HepG2 (cell line): Measurements from ENCODE around the gene SNX27. TPM values are rescaled to one million over a fixed set of nuclear protein-coding genes. Genes with fewer than 3 reads are reported as not detected.

Experiments used
- CREBL2 ChIP-seq: sonication (generic); formaldehyde crosslinking; IDR thresholded peaks from 2 replicates; pipeline ENCODE4 v1.8.1; 2023; ENCODE audit warnings: missing genetic modification reagents, mild to moderate bottlenecking, borderline replicate concordance
- CREM ChIP-seq, 2 experiments: sonication (generic) in 1 of 2; formaldehyde crosslinking in 1 of 2; IDR thresholded peaks; 2 replicates each; pipeline versions ENCODE4 v1.4.0 to v1.6.1; 2016 to 2020; ENCODE audit warnings: antibody characterized with exemption in 1 of 2, mild to moderate bottlenecking in 1 of 2, missing genetic modification reagents in 1 of 2
- THAP9 ChIP-seq: sonication (generic); formaldehyde crosslinking; IDR thresholded peaks from 2 replicates; pipeline ENCODE4; 2020; ENCODE audit warnings: missing genetic modification reagents, mild to moderate bottlenecking, borderline replicate concordance
- ZFX ChIP-seq: sonication (generic); formaldehyde crosslinking; IDR thresholded peaks from 2 replicates; pipeline ENCODE4 v1.4.0; 2020; ENCODE audit warnings: mild to moderate bottlenecking, low read depth, missing genetic modification reagents, moderate library complexity
- polyA plus RNA-seq, 8 experiments: library from polyadenylated mRNA; depleted of rRNA in 3 of 8; stranded (reverse) in 7 of 8; unstranded in 1 of 8; fragments of >200 nt; fragmentation: Illumina TruSeq in 4 of 8; extraction: Trizol in 4 of 8; gene quantifications; 2 replicates each; pipeline versions ENCODE4 v1.2.1 to v1.2.3, GENCODE V29; 2011 to 2016; ENCODE audit warnings: low read depth in 4 of 8, missing spikeins in 1 of 8, mixed read lengths in 1 of 8; ENCODE audit not compliant: insufficient read depth in 1 of 8
- small RNA-seq, 3 experiments: library from RNA; depleted of rRNA; stranded (forward); fragments of <200 nt; gene quantifications; one replicate each; pipeline ENCODE3, GENCODE V24; 2012; ENCODE audit warnings: low read depth in 2 of 3, low replicate concordance in 1 of 3; ENCODE audit not compliant: insufficient read length in 3 of 3, insufficient read depth in 2 of 3
- total RNA-seq, 5 experiments: library from RNA; depleted of rRNA; stranded (reverse); fragments of >200 nt; fragmentation: Illumina TruSeq; extraction: Trizol; gene quantifications; 2 replicates each; pipeline ENCODE4 v1.2.3, GENCODE V29; 2016; ENCODE audit warnings: low read depth in 1 of 5

The SNX27 gene
- total and polyA plus RNA-seq, 2 of the 13 experiments (the other 11 are each of a cell fraction or from before 2014, with no cell fraction given) = 14.4 to 17.8 TPM

DNA sequence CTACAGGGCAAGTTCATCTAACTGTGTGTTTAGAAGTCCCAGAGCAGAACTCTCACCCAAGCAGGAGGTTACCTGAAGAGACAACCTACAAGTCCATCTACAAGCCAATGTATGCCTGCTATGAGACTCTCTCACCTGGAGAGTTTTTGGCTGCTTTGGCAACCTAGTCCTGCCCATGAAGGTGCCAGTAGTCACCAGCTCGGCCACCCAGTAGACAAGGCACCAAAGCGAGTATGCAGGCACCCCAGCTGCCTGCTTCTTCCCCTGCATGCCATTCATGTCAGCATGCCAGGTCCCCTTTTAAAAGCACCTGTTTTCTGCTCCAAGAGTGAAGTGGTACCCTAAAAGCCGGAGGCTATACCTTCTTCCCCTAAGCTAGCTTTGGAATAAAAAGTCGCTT lies 129.7 kb downstream of the SNX27 start (continued):
- TF ChIP-seq THAP9 (CRISPR knock-in tag) (no peak), ZFX (no peak), CREBL2 (CRISPR knock-in tag) (no peak), CREM (IDR thresholded peaks at IDR 0.05) (no peak), CREM (CRISPR knock-in tag; IDR thresholded peaks at IDR 0.05) (no peak)
- TF ChIP-seq, all 625 proteins: peak for 0

Small RNA genes within 50 kb of the gene (small RNA-seq; reads per million reads assigned to genes)
- gene RNU6-1062P (0 reads per million in 3 experiments), gene RNU6-662P (0 reads per million in 3 experiments)

Other genes starting within 250 kb of the SNX27 start
- gene SELENBP1, start 239.3 kb upstream of the SNX27 start, total RNA-seq (2016; rRNA removed; fragmentation: Illumina TruSeq; extraction: Trizol) = 29.0 and 30.2 TPM in 2 replicates
- 27.8 and 29.3 TPM in 2 replicates for gene SELENBP1, start 239.3 kb upstream of the SNX27 start, polyA plus RNA-seq (2011; rRNA removed)
- 336 and 414 TPM in 2 replicates for gene PSMB4, start 212.5 kb upstream of the SNX27 start, total RNA-seq (2016; rRNA removed; fragmentation: Illumina TruSeq; extraction: Trizol)
- gene PSMB4, start 212.5 kb upstream of the SNX27 start, polyA plus RNA-seq (2011; rRNA removed) = 364 and 383 TPM in 2 replicates
- gene POGZ, start 152.6 kb upstream of the SNX27 start, total RNA-seq (2016; rRNA removed; fragmentation: Illumina TruSeq; extraction: Trizol) = 15.3 and 17.1 TPM in 2 replicates
- 45.6 and 46.9 TPM in 2 replicates for gene POGZ, start 152.6 kb upstream of the SNX27 start, polyA plus RNA-seq (2011; rRNA removed)
- 0.24 and 0.75 TPM in 2 replicates for gene CGN, start 100.7 kb upstream of the SNX27 start, total RNA-seq (2016; rRNA removed; fragmentation: Illumina TruSeq; extraction: Trizol)
- 0.81 and 1.1 TPM in 2 replicates for gene CGN, start 100.7 kb upstream of the SNX27 start, polyA plus RNA-seq (2011; rRNA removed)
- 7.3 and 7.7 TPM in 2 replicates for gene TUFT1, start 71.7 kb upstream of the SNX27 start, total RNA-seq (2016; rRNA removed; fragmentation: Illumina TruSeq; extraction: Trizol)
- 6.4 and 6.7 TPM in 2 replicates for gene TUFT1, start 71.7 kb upstream of the SNX27 start, polyA plus RNA-seq (2011; rRNA removed)
- gene CELF3, start 104.8 kb downstream of the SNX27 start, total RNA-seq (2016; rRNA removed; fragmentation: Illumina TruSeq; extraction: Trizol) = not detected in 2 replicates
- gene CELF3, start 104.8 kb downstream of the SNX27 start, polyA plus RNA-seq (2011; rRNA removed) = not detected in 2 replicates
- gene RIIAD1, start 109.5 kb downstream of the SNX27 start, total RNA-seq (2016; rRNA removed; fragmentation: Illumina TruSeq; extraction: Trizol) = not detected in 2 replicates
- gene RIIAD1, start 109.5 kb downstream of the SNX27 start, polyA plus RNA-seq (2011; rRNA removed) = not detected in 2 replicates
- 107 and 119 TPM in 2 replicates for gene MRPL9, start 151.4 kb downstream of the SNX27 start, total RNA-seq (2016; rRNA removed; fragmentation: Illumina TruSeq; extraction: Trizol)
- 64.3 and 72.1 TPM in 2 replicates for gene MRPL9, start 151.4 kb downstream of the SNX27 start, polyA plus RNA-seq (2011; rRNA removed)
- 5.4 and 5.6 TPM in 2 replicates for gene TDRKH, start 178.4 kb downstream of the SNX27 start, total RNA-seq (2016; rRNA removed; fragmentation: Illumina TruSeq; extraction: Trizol)
- gene TDRKH, start 178.4 kb downstream of the SNX27 start, polyA plus RNA-seq (2011; rRNA removed) = 3.9 and 4.3 TPM in 2 replicates
- gene LINGO4, start 193.4 kb downstream of the SNX27 start, total RNA-seq (2016; rRNA removed; fragmentation: Illumina TruSeq; extraction: Trizol) = 0.02 TPM in 1 of 2 replicates, not detected in the other
- 0.05 TPM in 2 replicates for gene LINGO4, start 193.4 kb downstream of the SNX27 start, polyA plus RNA-seq (2011; rRNA removed)
- 2.5 TPM in 2 replicates for gene RORC, start 219.8 kb downstream of the SNX27 start, total RNA-seq (2016; rRNA removed; fragmentation: Illumina TruSeq; extraction: Trizol)
- 6.5 and 9.3 TPM in 2 replicates for gene RORC, start 219.8 kb downstream of the SNX27 start, polyA plus RNA-seq (2011; rRNA removed)
- gene C2CD4D, start 227.8 kb downstream of the SNX27 start, total RNA-seq (2016; rRNA removed; fragmentation: Illumina TruSeq; extraction: Trizol) = not detected in 2 replicates
- gene C2CD4D, start 227.8 kb downstream of the SNX27 start, polyA plus RNA-seq (2011; rRNA removed) = not detected in 2 replicates
- not detected in 2 replicates for gene THEM5, start 241.7 kb downstream of the SNX27 start, total RNA-seq (2016; rRNA removed; fragmentation: Illumina TruSeq; extraction: Trizol)
- gene THEM5, start 241.7 kb downstream of the SNX27 start, polyA plus RNA-seq (2011; rRNA removed) = not detected in 2 replicates